NCI-H524 treated with DMSO at 0.1 percent for 48 hours (cell line): Measurements from ENCODE around the gene TRABD2A.

ENCODE experiments used
- DNase-seq: peaks from one replicate; lab custom pipeline; 2025; lab: John Stamatoyannopoulos, UW

TRABD2A gene

GRCh38 chr2:84904717-84905174 is 23.9 kb upstream of the TRABD2A start:
- DNase-seq: no peak

GRCh38 chr2:84904151-84904550 is 23.3 kb upstream of the TRABD2A start:
- no peak for DNase-seq

- DNase-seq: no peak
These were observed 21.6 kb upstream of the TRABD2A start for GRCh38 chr2:84902526-84902925.

GRCh38 chr2:84901593-84902120 is 20.8 kb upstream of the TRABD2A start:
- DNase-seq: no peak

GRCh38 chr2:84900971-84901370 is 20.1 kb upstream of the TRABD2A start:
- no peak for DNase-seq

- no peak for DNase-seq
These were observed 18.7 kb upstream of the TRABD2A start for GRCh38 chr2:84899304-84900204.

- no peak for DNase-seq
These were observed 16.9 kb upstream of the TRABD2A start for GRCh38 chr2:84897773-84898172.

GRCh38 chr2:84896567-84896966 is 15.7 kb upstream of the TRABD2A start:
- DNase-seq: no peak

- DNase-seq: peak; percentile 57
These were observed 14.1 kb upstream of the TRABD2A start for GRCh38 chr2:84894758-84895520.

- peak; percentile 77 for DNase-seq
These were observed 13.3 kb upstream of the TRABD2A start for GRCh38 chr2:84894131-84894586.

GRCh38 chr2:84891355-84892010 is 10.6 kb upstream of the TRABD2A start:
- no peak for DNase-seq

- no peak for DNase-seq
These were observed 8.4 kb upstream of the TRABD2A start for GRCh38 chr2:84889332-84889731.

GRCh38 chr2:84888401-84889276 is 7.8 kb upstream of the TRABD2A start:
- no peak for DNase-seq

GRCh38 chr2:84886791-84887190 is 5.9 kb upstream of the TRABD2A start:
- DNase-seq: no peak

- no peak for DNase-seq
These were observed 4.2 kb upstream of the TRABD2A start for GRCh38 chr2:84885111-84885510.

GRCh38 chr2:84884449-84884848 is 3.6 kb upstream of the TRABD2A start:
- no peak for DNase-seq

- no peak for DNase-seq
These were observed 2.1 kb upstream of the TRABD2A start for GRCh38 chr2:84882775-84883550.

- no peak for DNase-seq
These were observed 1.5 kb upstream of the TRABD2A start for GRCh38 chr2:84882414-84882738.

- DNase-seq: no peak
These were observed 913 bp upstream of the TRABD2A start for GRCh38 chr2:84881581-84882413.

GRCh38 chr2:84880395-84880644 is 564 bp downstream of the TRABD2A start:
- DNase-seq: no peak
